GM23248 (cell line): ENCODE measurements around the gene GMEB2. TPM values are rescaled to one million over a fixed set of nuclear protein-coding genes. Genes with fewer than 3 reads are reported as not detected.
"Not testable (repeated sequence)": the region's sequence is repeated elsewhere in the genome, so short reads cannot be mapped to it uniquely, and the experiment has no call there.

Experiments
- DNase-seq: peaks from one replicate; pipeline ENCODE4 v3.0.0-alpha.2; 2015
- H2AFZ ChIP-seq: fragments of 200-600 bp; sonication (generic); 2 replicates; pipeline ENCODE4 v1.6.1; 2016; ENCODE audit warnings: antibody characterized with exemption
- H3F3A ChIP-seq: fragments of 200-600 bp; sonication (generic); 2 replicates; pipeline ENCODE4 v1.6.1; 2016; ENCODE audit warnings: mild to moderate bottlenecking, antibody characterized with exemption, mixed run types; ENCODE audit not compliant: insufficient read depth
- H3K27ac ChIP-seq: fragments of 200-600 bp; sonication (generic); 2 replicates; pipeline ENCODE4 v1.5.1; 2016; ENCODE audit warnings: mild to moderate bottlenecking
- H3K27me3 ChIP-seq: fragments of 200-600 bp; sonication (generic); replicated peaks from 2 replicates; pipeline ENCODE4 v1.6.1; 2016; ENCODE audit warnings: mild to moderate bottlenecking; ENCODE audit not compliant: insufficient read depth
- H3K36me3 ChIP-seq: fragments of 200-600 bp; sonication (generic); 2 replicates; pipeline ENCODE4 v1.6.1; 2016; ENCODE audit warnings: low read depth, mild to moderate bottlenecking
- H3K4me1 ChIP-seq: fragments of 200-600 bp; sonication (generic); 2 replicates; pipeline ENCODE4 v1.6.1; 2016; ENCODE audit warnings: mild to moderate bottlenecking; ENCODE audit not compliant: insufficient read depth
- H3K4me2 ChIP-seq: fragments of 200-600 bp; sonication (generic); one replicate; pipeline ENCODE4 v1.6.1; 2016; ENCODE audit warnings: mild to moderate bottlenecking; ENCODE audit not compliant: unreplicated experiment
- H3K4me3 ChIP-seq: fragments of 200-600 bp; sonication (generic); 2 replicates; pipeline ENCODE4 v1.5.1; 2016; ENCODE audit warnings: mild to moderate bottlenecking
- H3K79me2 ChIP-seq: fragments of 200-600 bp; sonication (generic); 2 replicates; pipeline ENCODE4 v1.6.1; 2016; ENCODE audit warnings: mild to moderate bottlenecking; ENCODE audit not compliant: insufficient read depth
- H3K9ac ChIP-seq: fragments of 200-600 bp; sonication (generic); 2 replicates; pipeline ENCODE4 v1.6.1; 2016; ENCODE audit warnings: mild to moderate bottlenecking
- H3K9me2 ChIP-seq: fragments of 200-600 bp; sonication (generic); 2 replicates; pipeline ENCODE4 v1.6.1; 2016; ENCODE audit warnings: mixed run types, mild to moderate bottlenecking, moderate library complexity; ENCODE audit not compliant: insufficient read depth
- H3K9me3 ChIP-seq: fragments of 200-600 bp; sonication (generic); one replicate; pipeline ENCODE4 v1.6.1; 2017; ENCODE audit warnings: low read depth
- H4K20me1 ChIP-seq: fragments of 200-600 bp; sonication (generic); 2 replicates; pipeline ENCODE4 v1.6.0; 2016; ENCODE audit not compliant: insufficient read depth
- EZH2 ChIP-seq: fragments of 200-600 bp; sonication (generic); IDR thresholded peaks from 2 replicates; pipeline ENCODE4 v1.6.1; 2018; ENCODE audit warnings: antibody characterized with exemption, mild to moderate bottlenecking; ENCODE audit not compliant: insufficient read depth, poor library complexity, severe bottlenecking
- EZH2phosphoT487 ChIP-seq: fragments of 200-600 bp; sonication (generic); IDR thresholded peaks from 2 replicates; pipeline ENCODE4 v1.6.1; 2018; ENCODE audit warnings: antibody characterized with exemption, moderate library complexity, mild to moderate bottlenecking, low read depth; ENCODE audit not compliant: insufficient read depth
- WGBS, 2 experiments: methylation state at CpG; one replicate each; pipeline ENCODE4 v1.1.6; 2015 to 2017; ENCODE audit warnings: low lambda C conversion rate in 2 of 2, low coverage in 1 of 2; ENCODE audit errors: missing lambda C conversion rate in 2 of 2; 5-methylcytosine and 5-hydroxymethylcytosine counted together
- in situ Hi-C: fragments of 300-500 bp; cut with MboI; formaldehyde crosslinking; loops from 2 replicates; pipeline ENCODE4 v1.15.0; 2020
- polyA plus RNA-seq: library from polyadenylated mRNA; unstranded; fragments of >200 nt; fragmentation: Nextera tagmentation; extraction: Ambion mirVana; gene quantifications from 2 replicates; pipeline ENCODE4 v1.2.1, GENCODE V29; 2016
- total RNA-seq: library from RNA; depleted of rRNA; stranded (reverse); fragments of >200 nt; shearing (Covaris generic); gene quantifications from 2 replicates; pipeline ENCODE4 v1.2.3, GENCODE V29; 2014

The GMEB2 gene
- total and polyA plus RNA-seq, 2 experiments from 2014 or later: 7.8 to 13.6 TPM

- H3K9me2 ChIP-seq: no peaks in the 10 kb centered on the region
- no peak overlapping the region for H2AFZ ChIP-seq
- no peak overlapping the region for H3K4me2 ChIP-seq
- in situ Hi-C loops: no loop called here
- no peaks in the 10 kb centered on the region for H3K27me3 ChIP-seq
- no peak overlapping the region for H3K4me3 ChIP-seq
- TF ChIP-seq EZH2 (no peak), EZH2phosphoT487 (no peak)
- H3K79me2 ChIP-seq: peaks cover 11% of the 10 kb centered on the region
- H3K9me3 ChIP-seq: no peaks in the 10 kb centered on the region
- no peak for DNase-seq
- H3K27ac ChIP-seq: no peak overlapping the region
- H4K20me1 ChIP-seq: no peaks in the 10 kb centered on the region
- no peak overlapping the region for H3K9ac ChIP-seq
- H3K4me1 ChIP-seq: peaks cover 18% of the 10 kb centered on the region
- 86 to 87% methylated on average over 9 of the region's 9 CpGs for WGBS, 2 experiments
- H3F3A ChIP-seq: 0 out of 2 replicates have a peak, but pooled peaks cover 4% of the 10 kb centered on the region
- no peaks in the 10 kb centered on the region for H3K36me3 ChIP-seq
Observed at GRCh38 chr20:63633732-63634131, 6.8 kb upstream of the GMEB2 start.

- 90 to 92% methylated on average over 10 of the region's 10 CpGs for WGBS, 2 experiments
- H3K4me3 ChIP-seq, H3K9me2 ChIP-seq, H3K9me3 ChIP-seq, H3K36me3 ChIP-seq, H3K4me2 ChIP-seq, in situ Hi-C loops, H2AFZ ChIP-seq, H4K20me1 ChIP-seq, DNase-seq, H3K27ac ChIP-seq, H3F3A ChIP-seq, H3K27me3 ChIP-seq, H3K9ac ChIP-seq: not testable (repeated sequence)
- Histone ChIP-seq H3K4me1 (peaks cover 11% of the 10 kb centered on the region), H3K79me2 (peaks cover 28% of the 10 kb centered on the region)
Observed at GRCh38 chr20:63631426-63631825, 4.5 kb upstream of the GMEB2 start.

GRCh38 chr20:63630956-63631355 is 4.1 kb upstream of the GMEB2 start:
- peaks cover 11% of the 10 kb centered on the region for H3K4me1 ChIP-seq
- H3K36me3 ChIP-seq, DNase-seq, H4K20me1 ChIP-seq, H2AFZ ChIP-seq, H3F3A ChIP-seq, H3K27ac ChIP-seq, H3K9me2 ChIP-seq, H3K9me3 ChIP-seq, H3K4me2 ChIP-seq, H3K4me3 ChIP-seq, H3K27me3 ChIP-seq, in situ Hi-C loops, H3K9ac ChIP-seq: not testable (repeated sequence)
- H3K79me2 ChIP-seq: peaks cover 33% of the 10 kb centered on the region
- 85 to 87% methylated on average over 6 of the region's 6 CpGs for WGBS, 2 experiments

GRCh38 chr20:63628246-63628975 is 1.5 kb upstream of the GMEB2 start:
- no peaks in the 10 kb centered on the region for H3K9me2 ChIP-seq
- H3K27ac ChIP-seq: peak overlapping the region; percentile 20
- 14 to 19% methylated on average over 22 of the region's 22 CpGs for WGBS, 2 experiments
- in situ Hi-C loops: no loop called here
- H3K36me3 ChIP-seq: no peaks in the 10 kb centered on the region
- H3K9me3 ChIP-seq: no peaks in the 10 kb centered on the region
- H3K4me3 ChIP-seq: peak overlapping the region; percentile 81
- no peaks in the 10 kb centered on the region for H3K27me3 ChIP-seq
- peaks cover 58% of the 10 kb centered on the region for H3K79me2 ChIP-seq
- peak overlapping the region; percentile 91 for H3K4me2 ChIP-seq
- peak overlapping the region; percentile 79 for H2AFZ ChIP-seq
- H3F3A ChIP-seq: 0 out of 2 replicates have a peak, but pooled peaks cover 8% of the 10 kb centered on the region
- DNase-seq: peak; percentile 80
- peak overlapping the region; percentile 88 for H3K9ac ChIP-seq
- no peak for TF ChIP-seq EZH2phosphoT487
- TF ChIP-seq EZH2: no peak
- H4K20me1 ChIP-seq: no peaks in the 10 kb centered on the region
- H3K4me1 ChIP-seq: peaks cover 7% of the 10 kb centered on the region
